ENCODE results near the gene TMEM184B. TPM values are rescaled to one million over a fixed set of nuclear protein-coding genes. Genes with fewer than 3 reads are reported as not detected.

The TMEM184B gene
- total and polyA plus RNA-seq, 2 of the 8 experiments (the other 6 are each of a cell fraction or from before 2014, with no cell fraction given) = 41.6 to 81.0 TPM

DNA sequence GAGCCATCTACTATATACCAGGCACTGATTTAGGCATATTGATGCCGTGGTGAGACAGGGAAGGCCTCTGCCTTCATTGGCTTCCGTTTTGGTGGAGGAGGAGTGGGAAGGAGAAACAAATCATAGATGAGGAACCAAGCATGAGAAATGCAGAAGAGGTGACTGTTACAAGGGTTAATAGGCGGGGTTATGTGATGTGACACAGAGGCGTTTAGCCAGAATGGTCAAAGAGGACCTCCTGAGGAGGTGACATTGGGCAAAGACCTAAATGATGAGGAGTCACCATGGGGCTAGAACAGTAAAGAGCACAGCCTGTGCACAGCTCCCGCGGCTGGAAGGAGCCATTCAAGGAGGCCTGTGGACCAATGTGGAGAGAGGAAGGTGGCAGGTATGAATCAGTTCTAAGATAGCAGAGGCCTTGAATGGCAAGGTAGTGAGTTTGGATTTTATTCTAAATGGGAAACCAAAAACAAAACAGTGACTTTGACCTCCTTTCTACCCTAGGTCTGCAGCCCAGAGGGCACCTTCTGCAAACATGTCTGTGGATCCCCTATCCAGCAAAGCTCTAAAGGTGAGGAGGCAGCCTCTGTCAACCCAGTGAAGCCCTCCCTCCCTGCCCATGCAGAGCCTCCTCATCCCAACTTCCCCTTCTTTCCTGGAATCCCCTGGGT lies 59.4 kb downstream of the TMEM184B start (continued):
- no peak for TF ChIP-seq RNF2 (IDR thresholded peaks at IDR 0.05; ENCODE audit: borderline replicate concordance, low read depth, low read length, missing control alignments, poor library complexity, severe bottlenecking)
